Non-pigmented ciliary epithelial cell (primary cell): Measurements from ENCODE around the gene PTHLH.

Experiments
- DNase-seq: peaks from one replicate; pipeline ENCODE4 v3.0.0-alpha.2; 2010; ENCODE audit warnings: low read depth

PTHLH gene

GRCh38 chr12:27974735-27975221 is 2.2 kb upstream of the PTHLH start:
- DNase-seq, result no peak

- DNase-seq, result no peak
These were observed 956 bp upstream of the PTHLH start for GRCh38 chr12:27973487-27973890.

DNA sequence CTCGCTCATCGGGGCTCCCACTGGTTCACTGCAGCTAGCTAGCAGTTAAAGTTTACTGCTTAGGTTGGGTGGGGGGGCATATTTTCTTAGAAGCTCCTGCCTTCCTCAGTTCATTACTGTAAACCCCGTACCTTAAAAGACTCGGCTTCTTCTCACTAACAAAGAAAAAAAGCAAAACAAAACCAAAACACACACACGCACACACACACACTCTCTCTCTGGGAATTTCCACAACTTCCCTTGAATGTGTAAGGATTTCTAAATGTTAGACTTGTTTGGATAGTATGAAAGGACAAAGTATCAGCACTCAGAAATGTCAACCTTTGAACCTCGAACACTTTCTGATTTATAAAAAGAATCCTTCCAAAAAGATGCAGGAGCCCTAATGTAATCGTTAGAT is 927 bp downstream of the PTHLH start:
- DNase-seq, result no peak

DNA sequence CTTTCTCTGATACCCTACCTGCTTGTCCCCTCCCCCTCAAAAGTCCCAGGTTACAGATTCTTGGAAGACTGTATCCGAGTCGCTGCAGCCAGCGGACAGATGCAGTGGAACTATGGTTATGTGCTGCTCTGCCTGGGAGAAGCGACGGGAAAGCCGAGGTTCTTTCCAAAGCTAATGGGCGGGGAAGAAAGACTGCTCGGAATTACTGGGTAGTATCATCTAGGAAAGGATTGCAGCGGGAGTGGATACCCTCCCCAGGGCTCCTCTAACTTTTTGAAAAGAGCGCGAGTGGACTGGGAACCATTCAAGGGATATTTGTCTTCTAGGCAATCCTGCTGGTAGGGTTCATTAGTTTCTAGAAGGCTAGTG is 1.4 kb downstream of the PTHLH start:
- no peak for DNase-seq

DNA sequence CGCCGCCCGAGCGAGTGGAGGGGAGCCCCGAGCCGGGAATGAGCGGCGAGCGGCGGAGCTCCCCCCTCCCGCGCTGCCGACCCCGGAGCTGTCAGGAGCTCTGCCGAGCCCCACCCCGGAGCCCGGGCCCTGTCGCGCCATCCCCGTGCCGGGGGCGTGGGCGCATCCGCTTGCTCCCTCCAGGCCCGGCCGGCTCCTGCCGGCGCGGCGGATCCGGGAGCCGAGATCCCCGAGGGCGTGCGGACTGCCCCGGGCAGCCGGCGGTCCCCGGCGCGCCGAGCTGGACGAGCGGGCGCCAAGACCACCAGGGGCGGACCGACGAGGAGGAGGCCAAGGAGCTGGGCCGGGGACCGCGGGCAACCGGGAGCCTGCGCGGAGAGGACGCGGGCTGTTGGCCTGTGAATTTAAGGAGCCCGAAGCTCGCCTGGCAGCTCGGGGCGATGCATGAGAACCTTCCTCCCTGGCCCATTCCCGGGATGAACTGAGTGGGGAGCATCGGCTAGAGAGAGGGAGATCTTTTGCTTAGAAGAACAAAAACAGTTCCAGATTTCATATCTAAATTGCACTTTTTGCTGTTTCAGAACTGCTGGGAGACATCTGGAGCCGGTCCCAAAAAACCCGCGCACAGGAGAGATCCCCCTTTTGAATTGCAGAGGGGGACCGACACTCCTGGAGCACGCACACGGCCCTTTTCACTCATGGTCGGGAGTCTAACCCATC is 2.0 kb downstream of the PTHLH start:
- no peak for DNase-seq

DNA sequence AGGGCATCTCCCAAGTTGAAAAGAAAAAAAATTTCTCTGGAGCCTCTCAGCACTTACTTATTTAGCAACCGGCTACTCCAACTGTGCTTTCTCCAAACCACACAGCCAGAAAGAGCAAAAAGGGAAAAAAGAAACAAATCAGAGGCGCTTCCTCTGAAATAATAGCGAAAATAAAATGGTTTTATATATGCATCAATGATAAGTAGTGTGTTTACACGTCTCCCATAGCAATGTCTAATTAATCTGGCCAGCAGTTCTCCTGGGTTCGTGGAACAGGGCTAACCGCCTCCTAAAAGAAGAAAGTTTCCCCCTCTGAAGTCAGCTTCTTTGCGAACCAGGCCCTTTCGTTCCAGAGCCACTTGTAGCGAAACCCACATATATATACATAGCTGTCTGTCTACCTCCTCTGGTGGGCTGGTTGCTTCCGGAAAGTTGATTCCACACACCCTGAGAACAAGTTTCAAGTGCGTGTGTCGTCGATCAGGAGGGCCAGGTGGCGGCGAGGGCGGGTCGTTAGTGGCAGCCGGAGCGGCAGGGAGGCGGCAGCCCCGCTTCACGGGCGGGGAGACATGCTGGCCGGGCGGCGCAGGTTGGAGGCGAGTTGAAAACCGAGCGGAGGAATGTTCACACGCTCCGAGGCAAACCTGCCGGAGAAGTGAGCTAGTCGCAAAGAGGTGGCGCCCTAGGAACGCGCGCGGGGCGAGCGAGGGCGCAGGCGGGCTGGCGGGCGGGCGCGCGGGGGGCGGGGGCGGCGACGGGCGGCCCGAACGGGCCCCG is 2.7 kb downstream of the PTHLH start:
- no peak for DNase-seq

GRCh38 chr12:27968972-27969623 is 3.4 kb downstream of the PTHLH start:
- DNase-seq, result no peak

- no peak for DNase-seq
These were observed 4.9 kb downstream of the PTHLH start for GRCh38 chr12:27967551-27968054.

DNA sequence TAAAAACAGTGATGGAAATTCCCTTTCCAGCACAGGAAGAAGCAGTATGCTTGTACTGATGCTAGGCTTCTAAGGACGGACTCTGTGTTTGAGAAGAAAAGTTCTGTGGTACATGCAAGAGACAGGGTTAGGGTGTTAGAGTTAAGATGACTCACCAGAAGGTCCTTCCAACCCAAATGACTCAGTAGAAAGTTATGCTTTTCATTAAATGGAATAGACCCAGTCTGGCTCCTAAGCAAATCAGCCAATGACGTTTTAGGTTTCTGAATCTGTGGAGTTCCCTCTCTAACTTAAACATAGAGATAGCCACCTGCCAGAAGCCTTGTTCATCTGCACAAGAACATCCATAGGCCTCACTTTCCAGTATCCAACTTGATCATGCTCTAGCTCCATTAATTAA is 5.7 kb downstream of the PTHLH start:
- DNase-seq, result peak; percentile 89

GRCh38 chr12:27965966-27966365 is 6.6 kb downstream of the PTHLH start:
- no peak for DNase-seq

GRCh38 chr12:27965411-27965810 is 7.1 kb downstream of the PTHLH start:
- DNase-seq, result no peak

DNA sequence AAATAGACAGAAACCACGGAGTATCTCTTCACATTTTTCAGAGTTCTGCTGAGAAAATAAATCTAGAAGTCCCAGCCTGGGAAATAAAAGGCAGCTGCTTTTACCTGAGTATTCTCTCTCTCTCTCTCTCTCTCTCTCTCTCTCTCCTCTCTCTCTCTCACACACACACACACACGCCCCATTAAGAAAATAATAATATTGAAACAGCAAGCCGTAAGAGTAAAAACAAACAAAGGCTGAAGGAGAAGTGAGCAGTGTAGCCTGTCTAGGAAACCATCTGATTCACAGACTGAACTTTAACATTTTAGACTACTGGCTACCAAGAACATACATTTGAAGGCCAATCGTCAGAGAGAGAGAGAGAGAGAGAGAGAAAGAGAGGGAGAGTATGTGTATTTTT is 8.4 kb downstream of the PTHLH start:
- no peak for DNase-seq

DNA sequence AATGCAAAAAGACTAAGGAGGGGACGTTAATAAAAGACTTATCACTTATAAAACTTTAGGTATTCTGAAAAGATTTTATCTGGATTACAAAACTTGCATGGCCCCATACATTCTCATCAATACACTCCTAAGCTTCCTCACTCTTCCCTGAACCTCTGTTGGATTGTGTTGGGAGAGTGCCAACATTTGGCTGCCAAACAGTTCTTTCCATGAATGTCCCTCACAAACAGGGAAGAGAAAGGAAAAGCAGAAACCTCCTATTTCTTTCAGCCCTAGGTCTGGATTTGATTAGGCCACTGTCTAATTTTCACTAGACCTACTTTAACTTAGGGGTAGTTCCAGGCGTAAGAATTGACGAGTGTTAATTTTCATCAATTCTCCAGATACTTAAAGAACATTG is 11.7 kb downstream of the PTHLH start:
- no peak for DNase-seq

- no peak for DNase-seq
These were observed 13.9 kb downstream of the PTHLH start for GRCh38 chr12:27958675-27959074.

- DNase-seq, result no peak
These were observed 15.2 kb downstream of the PTHLH start for GRCh38 chr12:27957366-27957765.

DNA sequence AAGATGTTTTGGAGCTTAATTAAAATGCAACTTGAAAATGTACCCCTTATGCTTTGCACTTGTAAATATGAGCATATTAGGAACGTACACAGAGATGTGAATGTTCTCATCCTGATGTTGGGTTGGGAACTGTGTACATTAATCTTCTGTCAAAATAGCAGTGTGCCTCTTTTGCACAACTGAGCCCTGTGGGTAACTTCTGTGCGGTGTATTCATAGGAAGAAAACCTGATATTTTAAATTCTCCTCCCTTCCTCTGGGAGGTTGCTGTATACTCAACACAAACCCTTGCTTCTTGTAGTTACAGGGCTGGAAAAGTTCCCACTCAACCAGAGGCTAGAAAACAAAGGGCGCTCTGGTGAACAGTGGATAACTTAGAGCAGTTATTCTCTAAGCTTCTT is 18.7 kb downstream of the PTHLH start:
- DNase-seq, result no peak

DNA sequence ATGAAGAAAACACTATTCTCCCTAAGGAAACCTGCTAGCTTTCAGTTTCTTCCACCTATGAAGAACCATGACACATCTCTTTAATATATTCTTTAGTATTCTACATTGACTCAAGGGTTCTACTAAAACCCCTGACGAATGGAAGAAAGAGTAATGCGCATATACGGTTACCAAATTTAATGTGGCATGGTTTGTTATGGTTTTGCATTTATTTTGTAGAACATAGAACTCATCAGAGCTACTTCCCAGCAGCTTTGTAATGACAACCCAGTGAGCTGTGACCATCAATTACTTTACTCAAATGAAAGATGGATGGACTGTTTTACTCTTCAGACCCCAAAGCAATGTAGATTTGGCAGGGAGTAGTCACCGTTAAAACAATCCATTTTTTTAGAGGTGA is 19.2 kb downstream of the PTHLH start:
- DNase-seq, result no peak

- DNase-seq, result no peak
These were observed 20.0 kb downstream of the PTHLH start for GRCh38 chr12:27952510-27952909.

- DNase-seq, result no peak
These were observed 20.6 kb downstream of the PTHLH start for GRCh38 chr12:27951898-27952297.

GRCh38 chr12:27946421-27946820 is 26.1 kb downstream of the PTHLH start:
- DNase-seq, result no peak

DNA sequence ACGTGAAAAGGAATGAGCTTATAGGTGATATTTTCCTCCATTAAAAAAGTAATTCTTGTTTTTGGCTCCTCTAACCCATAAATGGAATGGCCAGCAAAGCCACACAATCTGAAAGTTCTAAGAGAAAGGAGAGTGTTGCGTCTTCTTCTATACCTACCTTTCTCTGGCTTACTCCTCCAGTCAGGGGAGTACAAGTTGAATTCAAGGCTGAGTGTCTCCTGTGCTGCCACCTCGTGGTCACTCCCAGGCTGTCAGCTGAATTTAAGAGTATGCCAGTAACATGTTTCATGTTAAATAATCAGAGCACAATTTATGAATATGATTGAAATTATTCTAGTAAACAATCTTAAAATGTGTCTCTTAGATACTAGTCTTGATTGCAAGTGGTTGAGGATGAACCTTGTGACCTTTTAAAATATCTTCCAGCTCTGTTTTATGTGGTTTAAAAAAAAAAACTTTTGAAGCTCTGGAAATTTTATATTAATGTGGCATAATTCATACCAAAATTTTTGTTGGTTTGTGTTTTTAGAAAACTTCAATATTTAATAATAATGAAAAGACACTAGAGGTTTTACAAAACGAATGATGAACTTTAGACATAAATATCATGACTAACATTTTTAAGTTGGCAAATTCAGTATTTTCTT is 31.7 kb downstream of the PTHLH start:
- peak; percentile 55 for DNase-seq

DNA sequence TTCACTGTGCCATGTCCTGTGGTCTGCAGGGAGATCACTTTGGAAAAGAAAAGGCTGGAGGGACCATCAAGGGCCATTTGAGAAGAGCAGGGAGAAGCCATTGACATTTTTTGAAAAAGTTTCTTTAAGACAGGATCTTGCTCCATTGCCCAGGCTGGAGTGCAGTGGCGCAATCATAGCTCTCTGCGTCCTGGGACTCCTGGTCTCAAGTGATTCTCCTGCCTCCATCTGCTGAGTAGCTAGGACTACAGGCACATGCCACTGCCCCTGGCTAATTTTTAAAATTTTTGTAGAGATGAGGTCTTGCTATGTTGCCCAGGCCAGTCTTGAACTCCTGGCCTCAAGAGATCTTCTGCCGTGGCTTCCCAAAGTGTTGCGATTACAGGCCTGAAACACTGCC is 32.3 kb downstream of the PTHLH start:
- no peak for DNase-seq
